Measurements from ENCODE around the gene FNDC1.

The FNDC1 gene

DNA sequence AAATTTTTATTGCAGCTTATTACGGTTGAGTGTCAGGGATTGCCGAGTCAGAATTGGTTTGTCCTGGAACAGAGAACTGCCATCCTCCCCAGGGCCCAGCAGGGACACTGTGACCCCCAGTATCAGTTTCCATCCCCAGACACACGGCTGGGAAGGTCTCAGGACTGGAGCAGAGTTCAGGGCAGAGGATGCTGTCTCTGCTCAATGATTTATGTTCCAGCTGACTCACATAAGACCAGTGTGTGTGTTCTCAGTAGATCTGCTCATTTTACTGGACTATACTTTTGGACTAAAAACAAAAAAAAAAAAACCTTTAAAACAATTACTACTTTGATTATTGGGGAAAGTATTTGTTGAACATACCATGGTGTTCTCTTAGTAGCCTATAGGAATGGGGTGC is 44.2 kb downstream of the FNDC1 start:
- DNase-seq: no peak

DNA sequence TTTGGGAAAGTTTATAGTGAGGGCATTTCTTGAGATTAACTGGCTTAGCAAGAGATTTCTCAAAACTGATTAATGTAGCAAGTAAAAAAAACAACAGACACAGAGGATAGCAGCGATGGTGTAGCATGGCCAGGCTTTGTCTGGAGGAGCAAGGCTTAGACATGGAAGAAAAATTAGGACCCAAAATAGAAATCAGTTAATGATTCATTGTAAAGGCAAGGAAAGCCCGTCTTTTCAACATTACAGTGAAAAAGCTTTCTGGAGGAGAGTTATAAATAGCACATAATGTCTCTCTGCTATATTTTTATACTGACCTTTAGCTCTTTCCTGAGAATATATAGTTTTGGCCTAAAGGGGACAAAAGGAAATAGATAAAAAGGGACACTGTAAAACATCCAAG is 45.1 kb downstream of the FNDC1 start:
- no peak for DNase-seq

DNA sequence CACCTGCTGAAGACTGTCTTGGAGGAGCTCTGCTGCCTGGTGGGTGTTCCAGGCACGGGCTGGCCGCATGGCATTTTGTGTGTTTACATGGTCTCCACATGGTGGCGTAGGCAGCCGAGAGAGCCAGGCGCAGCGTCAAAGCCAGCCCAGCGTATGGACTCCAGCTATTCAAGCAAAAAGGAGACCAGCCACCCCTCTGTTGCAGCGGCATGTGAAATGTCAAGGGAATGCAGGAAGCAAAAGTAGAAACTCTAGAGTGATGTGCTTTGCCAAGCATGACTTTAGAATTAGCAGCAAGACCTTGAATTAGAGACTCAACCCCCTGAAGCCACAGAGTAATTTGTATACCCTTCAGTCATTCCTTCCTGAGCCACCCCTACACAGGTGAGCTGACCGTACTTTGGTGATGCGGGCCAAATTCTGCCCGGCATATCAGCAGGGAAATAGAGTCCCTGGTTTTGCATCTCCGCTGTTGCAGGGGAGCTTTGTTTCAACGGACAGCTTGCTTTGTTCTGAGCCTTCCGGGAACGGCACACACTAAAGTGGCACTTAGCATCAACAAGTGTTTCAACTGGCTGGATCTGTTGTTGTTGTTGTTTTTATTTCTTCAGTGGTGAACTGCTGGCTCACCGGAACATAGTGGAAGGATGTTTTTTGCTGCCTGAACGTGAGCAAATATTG is 48.5 kb downstream of the FNDC1 start:
- DNase-seq: peak; percentile 2

DNA sequence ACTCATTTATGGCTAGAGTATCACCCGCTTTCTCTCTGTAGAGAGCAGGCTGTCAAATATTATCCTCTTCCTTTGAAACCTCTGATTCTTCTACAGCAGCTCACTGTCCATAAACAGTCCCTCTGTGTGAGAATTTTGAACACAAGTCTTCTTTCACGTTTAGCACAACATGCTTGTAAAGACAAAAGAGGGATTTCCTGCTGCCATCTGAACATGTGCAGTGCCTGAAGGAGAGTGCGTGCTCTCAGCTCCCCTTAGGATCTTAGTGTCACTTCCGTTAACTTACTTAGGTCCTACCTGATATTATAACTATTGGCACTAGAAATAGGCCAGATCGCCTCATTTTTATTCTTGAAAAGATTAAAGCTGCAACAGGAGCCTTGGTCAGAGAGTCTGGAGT is 50.9 kb downstream of the FNDC1 start:
- no peak for DNase-seq

DNA sequence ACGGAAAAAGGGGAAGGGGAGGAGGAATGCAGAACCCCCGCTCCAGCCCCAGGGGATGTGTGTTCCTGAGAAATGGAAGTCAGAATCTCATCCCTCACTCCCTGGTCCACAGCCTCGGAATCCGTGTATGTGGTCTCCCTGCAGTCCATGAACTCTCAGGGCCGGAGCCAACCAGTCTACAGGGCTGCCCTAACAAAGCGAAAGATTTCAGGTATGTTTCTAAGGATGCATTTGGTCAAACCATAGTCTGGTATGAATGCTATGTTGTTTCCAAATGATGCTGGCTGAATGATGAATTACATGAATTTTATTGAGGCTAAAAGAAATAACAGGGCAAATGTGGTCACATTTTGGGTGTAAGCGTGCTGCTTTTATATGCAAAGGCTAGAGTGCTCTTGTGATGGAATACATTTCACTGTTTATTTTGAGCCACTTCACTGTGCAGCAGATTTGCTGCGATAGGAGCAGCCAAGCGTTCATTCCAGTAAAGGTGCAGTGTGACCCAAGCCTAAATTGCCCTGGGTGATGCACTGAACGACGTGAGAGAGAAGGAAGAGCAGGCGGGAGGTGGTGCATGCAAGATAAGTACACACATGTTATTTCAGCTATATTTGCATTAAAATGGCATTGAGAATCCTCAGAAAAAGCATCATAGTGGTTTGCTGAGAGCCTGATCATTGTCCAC is 52.4 kb downstream of the FNDC1 start:
- DNase-seq: no peak

DNA sequence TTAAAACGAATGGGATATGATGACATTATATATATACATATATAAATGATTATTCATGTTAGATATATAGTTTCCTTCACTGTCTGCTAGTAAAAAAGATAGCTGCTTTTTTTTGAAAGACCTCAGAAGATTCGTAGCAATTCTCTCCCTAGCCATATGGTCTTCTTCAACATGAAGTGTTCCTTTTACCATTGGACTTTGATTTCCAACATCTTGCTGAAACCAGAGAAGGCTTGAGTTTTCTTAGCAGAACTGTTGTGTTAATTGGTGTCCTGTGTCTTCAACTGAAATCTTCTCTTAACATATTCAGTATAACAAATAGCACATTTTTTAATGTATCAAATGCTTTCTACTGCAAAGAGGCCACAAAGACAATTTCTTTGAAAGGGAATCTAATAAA is 55.3 kb downstream of the FNDC1 start:
- no peak for DNase-seq

DNA sequence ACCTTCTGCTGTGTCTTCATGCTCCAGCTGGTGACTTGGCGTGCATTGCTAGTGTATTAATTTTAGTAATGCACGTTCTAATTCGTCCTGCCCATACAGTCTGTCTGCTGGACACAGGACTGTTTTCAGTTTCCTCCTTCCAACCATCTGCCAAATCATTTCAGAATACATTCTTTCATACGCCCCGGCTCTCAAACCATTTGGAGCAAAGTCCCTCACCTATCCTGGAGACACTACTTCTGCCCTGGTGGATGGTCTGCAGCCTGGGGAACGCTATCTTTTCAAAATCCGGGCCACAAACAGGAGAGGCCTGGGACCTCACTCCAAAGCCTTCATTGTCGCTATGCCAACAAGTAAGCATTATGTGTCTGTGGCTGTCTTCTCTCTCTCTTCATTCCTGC is 60.5 kb downstream of the FNDC1 start:
- no peak for DNase-seq

DNA sequence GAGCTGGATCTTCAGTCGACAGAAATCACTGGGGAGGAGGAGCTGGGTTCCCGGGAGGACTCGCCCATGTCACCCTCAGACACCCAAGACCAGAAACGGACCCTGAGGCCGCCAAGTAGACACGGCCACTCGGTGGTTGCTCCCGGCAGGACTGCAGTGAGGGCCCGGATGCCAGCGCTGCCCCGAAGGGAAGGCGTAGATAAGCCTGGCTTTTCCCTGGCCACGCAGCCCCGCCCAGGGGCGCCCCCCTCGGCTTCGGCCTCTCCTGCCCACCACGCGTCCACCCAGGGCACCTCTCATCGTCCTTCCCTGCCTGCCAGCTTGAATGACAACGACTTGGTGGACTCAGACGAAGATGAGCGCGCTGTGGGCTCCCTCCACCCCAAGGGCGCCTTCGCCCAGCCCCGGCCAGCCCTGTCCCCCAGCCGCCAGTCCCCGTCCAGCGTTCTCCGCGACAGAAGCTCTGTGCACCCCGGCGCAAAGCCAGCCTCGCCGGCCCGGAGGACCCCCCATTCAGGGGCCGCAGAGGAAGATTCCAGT is 63.0 kb downstream of the FNDC1 start:
- DNase-seq: no peak

DNA sequence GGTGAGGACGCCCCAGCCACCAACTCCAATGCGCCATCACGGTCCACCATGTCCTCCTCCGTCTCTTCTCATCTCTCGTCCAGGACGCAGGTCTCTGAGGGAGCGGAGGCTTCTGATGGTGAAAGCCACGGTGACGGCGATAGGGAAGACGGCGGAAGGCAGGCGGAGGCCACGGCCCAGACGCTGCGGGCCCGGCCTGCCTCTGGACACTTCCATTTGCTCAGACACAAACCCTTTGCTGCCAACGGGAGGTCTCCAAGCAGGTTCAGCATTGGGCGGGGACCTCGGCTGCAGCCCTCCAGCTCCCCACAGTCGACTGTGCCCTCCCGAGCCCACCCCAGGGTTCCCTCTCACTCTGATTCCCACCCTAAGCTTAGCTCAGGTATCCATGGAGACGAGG is 63.6 kb downstream of the FNDC1 start:
- DNase-seq: no peak

DNA sequence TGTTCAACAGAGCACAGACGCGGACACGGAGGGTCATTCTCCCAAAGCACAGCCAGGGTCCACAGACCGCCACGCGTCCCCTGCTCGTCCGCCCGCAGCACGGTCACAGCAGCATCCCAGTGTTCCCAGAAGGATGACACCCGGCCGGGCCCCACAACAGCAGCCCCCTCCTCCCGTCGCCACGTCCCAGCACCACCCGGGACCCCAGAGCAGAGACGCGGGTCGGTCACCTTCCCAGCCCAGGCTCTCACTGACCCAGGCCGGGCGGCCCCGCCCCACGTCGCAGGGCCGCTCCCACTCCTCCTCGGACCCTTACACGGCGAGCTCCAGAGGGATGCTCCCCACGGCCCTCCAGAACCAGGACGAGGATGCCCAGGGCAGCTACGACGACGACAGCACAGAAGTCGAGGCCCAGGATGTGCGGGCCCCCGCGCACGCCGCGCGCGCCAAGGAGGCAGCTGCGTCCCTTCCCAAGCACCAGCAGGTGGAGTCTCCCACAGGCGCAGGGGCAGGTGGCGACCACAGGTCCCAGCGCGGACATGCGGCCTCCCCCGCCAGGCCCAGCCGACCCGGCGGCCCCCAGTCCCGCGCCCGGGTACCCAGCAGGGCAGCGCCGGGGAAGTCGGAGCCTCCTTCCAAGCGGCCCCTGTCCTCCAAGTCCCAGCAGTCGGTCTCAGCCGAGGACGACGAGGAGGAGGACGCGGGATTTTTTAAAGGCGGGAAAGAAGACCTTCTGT is 64.3 kb downstream of the FNDC1 start:
- DNase-seq: no peak

DNA sequence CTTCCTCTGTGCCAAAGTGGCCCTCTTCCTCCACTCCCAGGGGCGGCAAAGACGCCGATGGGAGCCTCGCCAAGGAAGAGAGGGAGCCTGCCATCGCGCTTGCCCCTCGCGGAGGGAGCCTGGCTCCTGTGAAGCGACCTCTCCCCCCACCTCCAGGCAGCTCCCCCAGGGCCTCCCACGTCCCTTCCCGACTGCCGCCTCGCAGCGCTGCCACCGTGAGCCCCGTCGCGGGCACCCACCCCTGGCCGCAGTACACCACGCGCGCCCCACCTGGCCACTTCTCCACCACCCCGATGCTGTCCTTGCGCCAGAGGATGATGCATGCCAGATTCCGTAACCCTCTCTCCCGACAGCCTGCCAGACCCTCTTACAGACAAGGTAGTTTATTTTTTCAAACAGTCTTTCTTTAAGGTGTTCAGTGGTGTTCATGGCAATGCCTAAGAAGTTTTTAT is 64.9 kb downstream of the FNDC1 start:
- no peak for DNase-seq

DNA sequence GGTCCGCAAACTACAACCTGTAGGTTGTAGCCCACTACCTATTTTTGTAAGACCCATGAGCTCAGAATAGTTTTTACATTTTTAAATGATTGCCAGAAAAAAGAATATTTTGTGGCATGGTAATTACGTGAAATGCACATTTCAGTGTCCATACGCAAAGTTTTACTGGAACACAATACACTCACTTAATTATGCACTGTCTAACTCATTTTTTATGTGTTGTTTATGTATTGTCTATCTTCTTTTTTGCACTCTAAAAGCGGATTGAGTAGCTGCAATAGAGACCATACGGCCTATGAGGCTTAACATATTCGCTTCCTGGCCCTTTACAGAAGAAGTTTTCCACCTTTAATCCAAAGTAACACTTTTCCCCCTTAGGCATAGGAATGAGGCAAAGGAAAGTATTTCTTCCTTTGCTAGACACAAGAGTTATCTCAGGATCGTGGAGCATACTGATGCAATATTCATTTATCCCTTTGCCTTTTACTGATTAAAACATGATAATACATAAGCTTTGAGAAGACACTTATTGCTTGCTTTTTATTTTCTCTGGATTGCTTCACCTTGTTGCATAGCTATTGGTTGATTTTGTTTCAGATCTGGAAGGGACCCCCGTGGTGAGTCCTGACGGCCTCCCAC is 69.8 kb downstream of the FNDC1 start:
- no peak for DNase-seq

DNA sequence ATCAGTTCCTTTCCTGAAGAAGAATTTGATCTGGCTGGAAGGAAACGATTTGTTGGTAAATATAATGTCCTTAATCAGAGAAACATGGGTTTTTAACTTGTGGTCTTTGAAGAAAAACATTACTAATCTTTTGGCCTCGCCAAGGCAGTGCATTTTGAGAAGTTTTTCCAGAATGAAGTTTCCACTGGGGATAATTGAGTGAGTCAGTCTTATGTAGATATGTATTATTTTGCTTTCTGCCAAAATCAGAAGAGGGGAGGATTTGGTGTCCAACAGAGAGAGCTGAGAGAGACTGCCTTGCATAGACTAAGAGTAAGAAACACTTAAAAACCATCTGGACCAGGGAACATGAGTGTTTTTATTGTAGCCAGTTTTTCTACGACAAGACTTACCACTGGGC is 79.9 kb downstream of the FNDC1 start:
- DNase-seq: no peak

DNA sequence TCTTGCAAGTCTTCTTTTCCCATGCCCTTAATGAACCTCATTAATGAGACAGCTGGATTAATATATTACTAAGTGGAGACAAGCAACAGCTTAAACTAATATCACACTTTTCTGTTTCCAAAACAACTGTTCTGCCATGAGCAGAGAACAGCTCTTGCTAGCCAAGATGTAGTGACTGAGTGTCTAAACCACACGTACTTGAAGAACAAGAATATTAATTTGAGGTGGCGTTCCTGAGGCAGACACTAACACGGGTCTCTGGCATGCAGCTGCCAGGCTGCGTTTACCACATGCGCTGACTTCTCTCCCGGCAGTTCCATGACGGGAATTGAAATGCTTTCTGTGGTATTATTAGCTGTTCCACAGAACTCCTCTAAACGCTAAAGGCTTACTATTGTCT is 80.6 kb downstream of the FNDC1 start:
- no peak for DNase-seq

DNA sequence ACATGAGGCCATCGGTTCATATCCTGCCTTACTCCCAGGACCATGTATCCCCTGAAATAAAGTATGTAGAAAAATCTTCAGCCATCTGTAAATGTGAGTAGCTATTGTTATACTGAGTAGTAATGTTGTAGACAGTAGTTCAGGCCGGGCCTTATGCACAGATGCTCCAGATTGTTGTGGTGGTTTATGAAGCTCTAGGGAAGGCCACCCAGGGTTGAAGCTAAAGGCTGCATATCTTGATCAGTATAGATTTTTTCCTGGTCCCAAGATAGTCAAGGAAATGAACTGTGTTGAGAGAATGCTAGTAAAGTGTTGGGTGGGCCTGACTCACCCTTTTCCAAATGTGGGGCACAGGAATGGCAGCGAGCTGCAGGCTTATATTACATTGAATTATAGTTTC is 81.4 kb downstream of the FNDC1 start:
- no peak for DNase-seq

DNA sequence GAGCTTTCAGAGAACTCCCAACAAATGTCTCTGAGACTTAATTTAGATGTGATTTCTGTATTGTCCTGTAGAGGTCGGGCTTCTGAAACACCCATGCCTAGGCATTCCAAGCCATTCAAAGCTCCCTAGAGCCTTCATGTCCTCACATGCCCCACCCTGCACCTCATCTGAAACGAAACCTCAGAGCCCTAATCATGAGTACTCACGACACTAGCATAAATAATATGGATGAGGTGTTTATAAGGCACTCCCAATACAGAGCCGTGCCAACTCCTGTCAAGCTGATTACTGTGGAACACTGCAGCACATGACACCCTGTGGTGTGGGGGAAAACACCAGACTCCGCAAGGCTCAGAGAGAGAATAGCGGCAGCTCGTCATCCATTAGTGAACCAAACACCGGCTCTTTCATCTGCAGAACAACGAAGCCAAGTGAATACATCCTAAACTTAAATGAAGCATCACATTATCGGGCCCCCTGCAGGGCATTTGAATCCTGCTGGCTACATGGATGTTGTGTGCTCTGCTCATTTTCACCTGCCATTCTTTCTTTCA is 83.8 kb downstream of the FNDC1 start:
- DNase-seq: no peak

DNA sequence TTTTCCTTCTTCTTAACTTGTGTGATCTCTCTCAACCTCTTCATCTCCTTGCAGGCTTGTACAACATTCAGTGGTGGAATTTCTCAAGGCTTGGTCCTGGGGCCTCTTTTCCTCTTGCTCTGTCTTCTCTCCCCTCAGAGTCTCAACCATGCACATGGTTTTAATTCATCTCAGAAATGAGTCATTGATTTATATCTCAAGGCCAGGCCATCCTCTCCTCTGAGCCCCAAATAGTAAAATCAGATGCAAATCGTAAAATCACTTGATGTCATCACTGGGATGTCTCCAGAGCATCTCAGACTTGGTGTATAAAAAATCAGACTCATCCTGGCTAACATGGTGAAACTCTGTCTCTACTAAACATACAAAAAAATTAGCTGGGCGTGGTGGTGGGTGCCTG is 85.0 kb downstream of the FNDC1 start:
- no peak for DNase-seq

DNA sequence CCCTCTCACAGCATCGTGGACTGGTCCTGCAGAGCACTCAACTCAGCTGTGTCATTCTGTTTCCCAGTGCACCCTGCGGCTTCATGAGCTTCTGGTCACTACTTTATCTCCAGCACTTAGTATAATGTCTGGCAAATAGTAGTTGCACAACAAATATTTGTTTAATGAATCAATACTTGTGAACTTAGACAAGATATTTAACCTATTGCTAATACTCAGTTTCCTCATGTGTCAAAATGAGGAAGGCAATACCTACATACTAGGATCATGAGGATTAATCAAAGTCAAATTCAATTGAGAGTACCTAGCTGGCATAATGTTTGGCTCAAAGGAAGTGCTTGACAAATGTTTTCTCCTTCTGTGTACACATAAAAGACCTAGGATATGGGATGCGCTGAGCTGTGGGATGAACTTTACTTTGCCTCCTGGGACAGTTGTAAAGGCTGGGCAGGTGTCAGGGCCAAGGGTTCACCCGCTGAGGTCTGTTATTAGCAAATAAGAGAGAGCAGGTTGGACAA is 86.3 kb downstream of the FNDC1 start:
- no peak for DNase-seq

DNA sequence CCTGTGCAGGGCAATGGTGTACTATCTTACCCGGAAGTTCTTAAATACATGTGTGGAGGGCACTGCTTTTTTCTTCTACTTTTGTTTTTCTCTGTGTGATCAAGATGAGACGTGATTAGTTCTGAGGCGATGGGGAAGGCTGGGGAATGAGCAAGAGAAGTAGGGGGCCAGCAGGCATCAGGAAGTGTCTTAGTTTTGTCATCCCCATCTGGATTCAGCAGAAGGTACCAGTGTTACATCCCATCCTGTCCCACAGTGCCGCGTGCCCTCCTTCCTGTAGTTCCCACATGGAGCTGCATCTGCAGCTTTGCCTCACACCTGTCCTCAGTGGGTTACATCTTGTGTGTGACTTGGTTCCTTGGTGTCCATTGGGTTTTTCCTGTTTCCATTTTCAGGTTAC is 86.9 kb downstream of the FNDC1 start:
- DNase-seq: no peak

DNA sequence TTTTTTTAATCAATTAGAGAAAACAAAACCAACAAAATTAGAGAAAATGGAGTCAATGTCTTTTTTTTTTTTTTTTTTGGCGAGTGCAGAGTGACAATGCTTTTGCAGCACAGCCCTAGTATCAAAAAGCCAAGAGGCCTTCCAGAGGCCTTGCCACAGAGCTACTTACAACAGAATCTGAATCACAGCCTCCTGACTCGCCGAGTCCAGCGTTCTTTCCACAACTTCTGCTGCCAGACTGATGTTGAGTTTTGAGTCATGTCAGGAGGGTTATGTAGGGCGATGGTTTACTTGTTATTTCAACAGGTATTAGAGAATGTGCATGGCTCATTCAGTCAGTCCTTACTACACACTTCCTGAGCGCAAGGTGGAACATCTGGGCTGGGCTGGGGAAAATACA is 88.6 kb downstream of the FNDC1 start:
- DNase-seq: no peak

DNA sequence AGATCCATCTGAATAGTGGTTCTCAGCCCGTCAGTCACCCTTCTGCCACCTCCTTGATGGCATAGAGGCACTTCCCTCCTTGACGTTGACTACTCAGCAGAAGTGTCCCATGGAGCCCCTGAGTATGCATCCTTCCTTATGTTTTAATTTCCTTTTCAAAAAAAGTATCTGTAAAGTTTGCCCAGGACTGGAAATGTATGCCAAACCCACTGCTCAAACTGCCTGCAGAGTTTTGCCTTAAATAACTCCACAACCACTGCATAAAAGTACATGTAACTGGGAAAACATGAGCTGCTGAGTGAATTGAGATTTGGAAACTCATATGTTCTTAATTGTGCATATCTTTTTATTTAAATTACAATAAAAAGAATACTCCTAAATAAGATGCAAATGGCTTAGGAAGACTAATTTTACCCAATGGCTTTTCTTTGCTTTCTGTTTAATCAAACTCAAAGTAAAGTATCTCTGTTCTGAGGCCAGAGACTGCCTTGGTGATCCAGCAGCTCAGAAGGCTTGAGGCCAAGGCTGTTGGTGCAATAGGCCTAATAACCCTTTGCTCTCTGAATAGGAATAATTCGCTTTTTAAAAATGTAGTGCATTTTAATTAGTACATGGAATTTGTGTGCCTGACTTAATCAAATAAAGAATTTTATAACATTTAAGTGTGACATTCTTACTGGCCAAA is 90.4 kb downstream of the FNDC1 start:
- DNase-seq: no peak

DNA sequence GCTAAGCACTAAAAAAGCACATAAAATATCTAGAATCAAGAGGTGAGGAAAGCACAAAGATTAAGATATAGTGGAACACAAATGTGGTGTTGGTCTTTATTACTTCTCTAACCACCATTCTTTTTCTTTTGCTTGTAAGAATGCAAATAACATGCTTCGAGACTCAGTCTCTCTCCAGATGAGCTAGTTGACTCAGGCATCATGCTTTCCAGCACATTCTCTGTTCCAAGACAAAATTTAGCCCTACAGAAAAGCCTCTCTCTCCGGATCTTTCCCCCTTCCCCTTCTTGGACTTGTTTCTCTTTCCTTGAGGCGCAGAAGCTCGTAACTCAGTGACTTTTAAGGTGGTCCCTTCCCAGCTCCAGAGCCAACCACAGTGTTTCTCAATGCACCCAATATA is 91.0 kb downstream of the FNDC1 start:
- no peak for DNase-seq

Data from NCI-H510A (cell line).